Neural crest cell (in vitro differentiated cells): ENCODE measurements around the gene KAT6B. TPM values are rescaled to one million over a fixed set of nuclear protein-coding genes. Genes with fewer than 3 reads are reported as not detected.
A peak's percentile ranks its signal among the peaks of the same experiment; 100 is the strongest.

Experiments used
- DNase-seq: peaks from one replicate; pipeline ENCODE4 v3.0.0; 2021; ENCODE audit warnings: low read depth, mixed read lengths, low spot score
- H3K27ac Mint-ChIP-seq: one replicate; pipeline ENCODE4 v1.8.0; 2021; ENCODE audit warnings: mild to moderate bottlenecking, mixed read lengths; ENCODE audit not compliant: unreplicated experiment
- H3K27me3 Mint-ChIP-seq: 2 replicates; pipeline ENCODE4 v1.8.0; 2021; ENCODE audit warnings: low read depth, mild to moderate bottlenecking, mixed read lengths
- H3K36me3 Mint-ChIP-seq: 2 replicates; pipeline ENCODE4 v1.8.0; 2021; ENCODE audit warnings: low read depth, mild to moderate bottlenecking, mixed read lengths
- H3K4me1 Mint-ChIP-seq: 2 replicates; pipeline ENCODE4 v1.8.0; 2021; ENCODE audit warnings: mixed read lengths
- H3K4me3 Mint-ChIP-seq: one replicate; pipeline ENCODE4 v1.8.0; 2021; ENCODE audit warnings: mild to moderate bottlenecking, mixed read lengths
- H3K9me3 Mint-ChIP-seq: 2 replicates; pipeline ENCODE4 v1.8.0; 2021; ENCODE audit warnings: mixed read lengths
- total RNA-seq: library from RNA; stranded (reverse); gene quantifications from 2 replicates; pipeline ENCODE4 v1.2.1, GENCODE V29; 2021
- TF ChIP-seq, protein P1 (sequence below): fragments of 200-600 bp; sonication (generic); conservative IDR thresholded peaks from 2 replicates; pipeline ENCODE4 v1.5.0; 2021; ENCODE audit warnings: antibody characterized with exemption, mild to moderate bottlenecking

KAT6B gene
- total RNA-seq, 1 donor from 2014 or later, result 34.2 TPM

DNA sequence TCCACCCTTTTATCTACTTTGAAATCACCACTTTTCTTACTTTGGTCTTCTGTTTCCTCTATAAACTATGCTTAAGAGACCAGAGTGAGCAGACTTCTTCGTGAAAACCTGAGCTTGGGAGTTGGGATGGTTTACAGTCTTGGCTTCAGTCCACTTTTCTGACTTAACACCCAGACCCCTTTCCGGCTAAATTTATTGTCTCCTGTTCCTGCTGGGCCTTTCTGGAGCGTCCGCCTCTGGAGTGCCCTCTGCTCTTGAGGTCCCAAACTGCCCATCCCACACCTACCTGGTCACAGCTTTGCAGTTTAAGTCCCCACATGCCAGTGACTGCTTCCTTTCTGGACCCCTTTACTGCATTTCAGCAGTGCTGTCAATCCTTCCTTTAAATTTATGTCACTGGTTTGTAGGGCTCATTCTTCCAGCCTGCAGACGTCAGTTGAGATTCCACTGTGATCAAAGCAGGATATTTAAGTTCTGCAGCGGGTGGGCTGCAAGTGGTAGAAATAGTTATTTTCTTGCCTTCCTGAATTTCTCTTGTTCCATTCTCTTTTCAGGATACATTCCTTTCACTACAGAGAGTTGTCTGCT, 80.3 kb downstream of the KAT6B start:
- Mint-ChIP-seq H3K4me3 (no peak overlapping the region), H3K9me3 (no peaks in the 10 kb centered on the region), H3K27me3 (no peaks in the 10 kb centered on the region), H3K36me3 (no peaks in the 10 kb centered on the region), H3K27ac (peak overlapping the region; percentile 87), H3K4me1 (peaks cover 6% of the 10 kb centered on the region)
- TF ChIP-seq, protein P1, sequence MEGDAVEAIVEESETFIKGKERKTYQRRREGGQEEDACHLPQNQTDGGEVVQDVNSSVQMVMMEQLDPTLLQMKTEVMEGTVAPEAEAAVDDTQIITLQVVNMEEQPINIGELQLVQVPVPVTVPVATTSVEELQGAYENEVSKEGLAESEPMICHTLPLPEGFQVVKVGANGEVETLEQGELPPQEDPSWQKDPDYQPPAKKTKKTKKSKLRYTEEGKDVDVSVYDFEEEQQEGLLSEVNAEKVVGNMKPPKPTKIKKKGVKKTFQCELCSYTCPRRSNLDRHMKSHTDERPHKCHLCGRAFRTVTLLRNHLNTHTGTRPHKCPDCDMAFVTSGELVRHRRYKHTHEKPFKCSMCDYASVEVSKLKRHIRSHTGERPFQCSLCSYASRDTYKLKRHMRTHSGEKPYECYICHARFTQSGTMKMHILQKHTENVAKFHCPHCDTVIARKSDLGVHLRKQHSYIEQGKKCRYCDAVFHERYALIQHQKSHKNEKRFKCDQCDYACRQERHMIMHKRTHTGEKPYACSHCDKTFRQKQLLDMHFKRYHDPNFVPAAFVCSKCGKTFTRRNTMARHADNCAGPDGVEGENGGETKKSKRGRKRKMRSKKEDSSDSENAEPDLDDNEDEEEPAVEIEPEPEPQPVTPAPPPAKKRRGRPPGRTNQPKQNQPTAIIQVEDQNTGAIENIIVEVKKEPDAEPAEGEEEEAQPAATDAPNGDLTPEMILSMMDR, result no peak
- no peak for DNase-seq

DNA sequence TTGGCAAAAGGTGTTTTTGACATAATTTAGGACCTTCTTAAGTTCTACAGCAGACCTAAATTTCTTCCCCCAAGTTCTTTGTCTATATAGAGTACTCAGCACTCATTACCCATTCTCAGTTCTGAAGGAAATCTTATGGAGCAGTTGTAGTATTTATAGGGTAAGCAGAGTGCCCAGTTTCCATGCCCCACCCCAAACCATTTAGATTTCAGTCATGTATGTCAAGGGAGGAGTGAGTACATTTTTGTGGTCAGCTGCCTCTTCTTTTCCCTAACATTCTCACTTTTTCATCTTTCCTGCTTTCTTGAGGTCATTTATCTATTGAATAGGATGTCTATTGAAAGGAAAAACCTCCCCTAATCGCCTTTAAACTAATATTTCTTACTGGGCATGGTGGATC, 83.3 kb downstream of the KAT6B start:
- no peaks in the 10 kb centered on the region for H3K36me3 Mint-ChIP-seq
- DNase-seq, result no peak
- TF ChIP-seq, protein P1, result no peak
- H3K4me1 Mint-ChIP-seq, result no peaks in the 10 kb centered on the region
- H3K9me3 Mint-ChIP-seq, result no peaks in the 10 kb centered on the region
- H3K4me3 Mint-ChIP-seq, result no peak overlapping the region
- no peaks in the 10 kb centered on the region for H3K27me3 Mint-ChIP-seq
- H3K27ac Mint-ChIP-seq, result no peak overlapping the region

DNA sequence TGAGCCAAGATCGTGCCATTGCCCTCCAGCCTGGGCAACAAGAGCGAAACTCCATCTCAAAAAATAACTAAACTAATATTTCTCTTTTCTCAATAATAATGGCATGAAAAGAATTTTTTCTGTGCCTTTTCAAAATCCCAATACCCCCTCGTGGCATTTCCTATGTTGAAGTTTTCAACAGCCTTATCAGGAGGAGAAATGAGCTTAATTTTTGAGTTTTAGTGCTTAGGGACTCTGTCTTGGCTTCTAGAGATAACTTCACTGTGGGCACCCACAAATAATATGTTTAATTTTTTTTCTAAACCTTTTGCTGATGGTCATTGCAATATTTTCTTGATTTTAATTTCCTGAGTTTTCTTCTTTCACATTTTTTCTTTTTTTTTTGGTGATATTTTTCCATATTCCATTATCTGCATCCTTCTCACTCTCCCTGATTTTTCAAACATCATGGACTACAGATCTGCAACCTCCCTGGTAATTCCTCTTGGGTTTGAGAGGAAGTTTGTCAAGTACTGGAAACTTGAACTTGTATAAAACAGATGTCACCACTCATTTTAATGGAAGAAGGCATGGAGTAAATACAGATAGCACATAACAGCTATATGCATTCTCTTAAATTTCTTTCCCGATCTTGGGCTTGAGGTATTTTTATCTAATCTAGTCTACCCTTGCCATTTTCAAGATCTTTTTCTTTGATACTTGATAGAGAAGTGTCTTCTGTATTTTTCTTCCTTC, 84.0 kb downstream of the KAT6B start:
- DNase-seq, result no peak
- H3K36me3 Mint-ChIP-seq, result no peaks in the 10 kb centered on the region
- H3K4me3 Mint-ChIP-seq, result no peak overlapping the region
- H3K27ac Mint-ChIP-seq, result no peak overlapping the region
- H3K27me3 Mint-ChIP-seq, result no peaks in the 10 kb centered on the region
- H3K4me1 Mint-ChIP-seq, result no peaks in the 10 kb centered on the region
- H3K9me3 Mint-ChIP-seq, result no peaks in the 10 kb centered on the region
- TF ChIP-seq, protein P1, result no peak

DNA sequence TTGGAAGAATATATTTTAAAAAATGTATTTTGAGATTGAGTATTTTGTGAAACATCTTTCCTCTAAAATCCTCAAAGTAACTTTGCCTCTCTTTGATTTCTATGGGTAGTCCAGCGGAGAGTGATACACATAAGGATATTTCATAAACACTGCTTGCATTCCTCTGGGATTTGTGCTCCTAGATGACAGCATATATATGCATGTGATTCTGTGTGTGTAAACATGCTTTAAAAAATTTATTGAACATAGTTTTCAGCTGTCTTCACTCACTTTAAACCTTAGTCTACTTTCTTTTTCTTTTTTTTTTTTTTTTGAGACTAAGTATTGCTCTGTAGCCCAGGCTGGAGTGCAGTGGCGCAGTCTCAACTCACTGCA, 84.6 kb downstream of the KAT6B start:
- H3K4me3 Mint-ChIP-seq, result no peak overlapping the region
- no peaks in the 10 kb centered on the region for H3K27me3 Mint-ChIP-seq
- TF ChIP-seq, protein P1, result no peak
- no peaks in the 10 kb centered on the region for H3K9me3 Mint-ChIP-seq
- H3K4me1 Mint-ChIP-seq, result no peaks in the 10 kb centered on the region
- DNase-seq, result no peak
- no peak overlapping the region for H3K27ac Mint-ChIP-seq
- no peaks in the 10 kb centered on the region for H3K36me3 Mint-ChIP-seq

DNA sequence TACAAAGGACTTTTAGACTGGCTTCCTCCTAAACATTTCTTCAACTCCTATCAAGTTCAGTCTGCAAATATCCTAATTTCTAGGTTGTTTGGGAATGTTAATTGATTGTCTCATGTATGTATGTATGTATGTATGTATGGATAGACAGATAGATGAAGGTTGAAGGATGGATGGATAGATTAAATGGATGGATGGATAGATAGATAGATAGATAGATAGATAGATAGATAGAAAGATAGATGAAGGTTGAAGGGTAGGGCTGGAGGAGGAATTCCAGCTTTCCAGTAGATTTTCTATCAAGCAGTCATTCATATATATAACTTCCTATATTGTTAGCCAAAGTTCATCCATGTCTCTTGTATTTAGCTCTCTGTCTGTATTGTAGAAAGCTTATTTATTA, 85.8 kb downstream of the KAT6B start:
- Mint-ChIP-seq H3K36me3 (no peaks in the 10 kb centered on the region), H3K27me3 (no peaks in the 10 kb centered on the region), H3K27ac (no peak overlapping the region), H3K4me3 (no peak overlapping the region), H3K9me3 (no peaks in the 10 kb centered on the region), H3K4me1 (no peaks in the 10 kb centered on the region)
- TF ChIP-seq, protein P1, result no peak
- no peak for DNase-seq
